ENCODE data around the gene GULP1. TPM values are rescaled to one million over a fixed set of nuclear protein-coding genes. Genes with fewer than 3 reads are reported as not detected.
A peak's percentile ranks its signal among the peaks of the same experiment; 100 is the strongest.

The GULP1 gene
- total and polyA plus RNA-seq, 2 of the 4 experiments (the other 2 are of a cell fraction), result 24.4 to 40.1 TPM

DNA sequence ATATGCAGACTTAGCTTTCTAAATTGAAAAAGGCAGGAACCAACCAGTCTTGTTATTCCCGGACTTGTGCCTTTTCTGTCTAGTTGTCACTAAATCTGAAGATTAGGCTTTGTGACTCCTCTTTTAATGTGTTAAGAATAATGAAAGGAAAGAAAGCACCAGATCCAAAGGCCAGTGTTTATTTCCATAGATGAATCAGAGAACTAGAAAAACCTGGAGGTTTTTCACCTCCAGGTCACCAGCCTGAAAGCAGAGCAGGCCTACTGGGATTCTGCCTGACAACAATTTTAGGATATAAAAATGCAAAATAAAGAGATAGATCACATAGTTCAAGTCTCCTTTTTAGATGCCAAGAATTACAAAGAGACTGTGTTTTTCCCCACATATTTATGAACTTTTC is 160.4 kb downstream of the GULP1 start:
- Histone ChIP-seq H3K18ac (ENCODE audit: low read depth, low read length) (no peak overlapping the region), H4K20me1 (ENCODE audit: insufficient read depth, low read length) (no peaks in the 10 kb centered on the region; the same call in 1 of the 2 replicates), H3K4me2 (ENCODE audit: low read depth, low read length) (peak overlapping the region; percentile 59; the same call in 1 of the 2 replicates), H3K27me3 (ENCODE audit: control insufficient read depth, insufficient read depth, low read length) (no peaks in the 10 kb centered on the region), H3K9me3 (ENCODE audit: control insufficient read depth, insufficient read depth, low read length) (no peaks in the 10 kb centered on the region), H3K79me1 (ENCODE audit: low read depth in 1 of 2, low read length in 2 of 2) (peaks cover 12 to 43% of the 10 kb centered on the region in 2 experiments; a peak in 3 of 4 replicates), H2BK120ac (ENCODE audit: low read depth, low read length) (no peak overlapping the region), H4K8ac (ENCODE audit: low read depth in 2 of 2, low read length in 2 of 2) (no peak overlapping the region), H4K5ac (ENCODE audit: low read depth, low read length) (no peak overlapping the region), H3K4me1 (ENCODE audit: control insufficient read depth, insufficient read depth, low read length) (peaks cover 1% of the 10 kb centered on the region; the same call in 1 of the 2 replicates), H2BK20ac (ENCODE audit: low read depth, low read length) (no peak overlapping the region), H3K4me3 (ENCODE audit: insufficient read depth, low read depth, low read length) (no peak overlapping the region), H2BK5ac (ENCODE audit: low read depth, low read length, poor library complexity, severe bottlenecking) (no peak overlapping the region), H3K4ac (ENCODE audit: low read depth, low read length) (no peak overlapping the region), H2BK15ac (ENCODE audit: low read depth, low read length) (no peak overlapping the region), H3K14ac (replicated peaks; ENCODE audit: low read depth, low read length) (no peak overlapping the region), H2AK5ac (ENCODE audit: low read depth, low read length) (no peak overlapping the region), H3K27ac (ENCODE audit: insufficient read depth, low read length) (no peak overlapping the region), H3K9ac (ENCODE audit: low read depth, low read length) (no peak overlapping the region), H3K56ac (ENCODE audit: extremely low read depth, insufficient read depth, low read length) (no peak overlapping the region), H3K36me3 (ENCODE audit: control insufficient read depth, insufficient read depth, low read length) (no peaks in the 10 kb centered on the region), H3K23ac (ENCODE audit: low read depth, low read length) (no peak overlapping the region), H2AFZ (replicated peaks; ENCODE audit: low read length, poor library complexity) (no peak overlapping the region), H2AK9ac (replicated peaks; ENCODE audit: low read depth, low read length, poor library complexity) (no peak overlapping the region), H3K9me1 (ENCODE audit: insufficient read depth, low read length) (peaks cover 3% of the 10 kb centered on the region), H4K91ac (ENCODE audit: insufficient read depth, low read depth, low read length) (no peak overlapping the region)
- in situ Hi-C loops (cut with MboI; ENCODE audit: low sequenced_read_pairs) (no loop called here), intact Hi-C loops (cut with micrococcal nuclease) (no loop called here), dilution Hi-C loops (cut with HindIII; ENCODE audit: low sequenced_read_pairs, unreplicated experiment) (no loop called here)
- TF ChIP-seq MAFK (IDR thresholded peaks at IDR 0.05; ENCODE audit: low read depth, low read length), result no peak
- TF ChIP-seq POLR2A (IDR thresholded peaks at IDR 0.05; ENCODE audit: low read depth, low read length), result no peak
- TF ChIP-seq RFX5 (IDR thresholded peaks at IDR 0.05; ENCODE audit: low read depth, low read length), result no peak
- TF ChIP-seq RAD21 (IDR thresholded peaks at IDR 0.05; ENCODE audit: low read length), result no peak
- TF ChIP-seq, protein P1, sequence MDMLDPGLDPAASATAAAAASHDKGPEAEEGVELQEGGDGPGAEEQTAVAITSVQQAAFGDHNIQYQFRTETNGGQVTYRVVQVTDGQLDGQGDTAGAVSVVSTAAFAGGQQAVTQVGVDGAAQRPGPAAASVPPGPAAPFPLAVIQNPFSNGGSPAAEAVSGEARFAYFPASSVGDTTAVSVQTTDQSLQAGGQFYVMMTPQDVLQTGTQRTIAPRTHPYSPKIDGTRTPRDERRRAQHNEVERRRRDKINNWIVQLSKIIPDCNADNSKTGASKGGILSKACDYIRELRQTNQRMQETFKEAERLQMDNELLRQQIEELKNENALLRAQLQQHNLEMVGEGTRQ (IDR thresholded peaks at IDR 0.05; ENCODE audit: low read depth, low read length), result no peak
- TF ChIP-seq MAZ (IDR thresholded peaks at IDR 0.05; ENCODE audit: borderline replicate concordance, low read depth, low read length), result no peak
- no peak for TF ChIP-seq CHD1 (IDR thresholded peaks at IDR 0.05; ENCODE audit: low read depth, low read length)
- TF ChIP-seq, protein P2, sequence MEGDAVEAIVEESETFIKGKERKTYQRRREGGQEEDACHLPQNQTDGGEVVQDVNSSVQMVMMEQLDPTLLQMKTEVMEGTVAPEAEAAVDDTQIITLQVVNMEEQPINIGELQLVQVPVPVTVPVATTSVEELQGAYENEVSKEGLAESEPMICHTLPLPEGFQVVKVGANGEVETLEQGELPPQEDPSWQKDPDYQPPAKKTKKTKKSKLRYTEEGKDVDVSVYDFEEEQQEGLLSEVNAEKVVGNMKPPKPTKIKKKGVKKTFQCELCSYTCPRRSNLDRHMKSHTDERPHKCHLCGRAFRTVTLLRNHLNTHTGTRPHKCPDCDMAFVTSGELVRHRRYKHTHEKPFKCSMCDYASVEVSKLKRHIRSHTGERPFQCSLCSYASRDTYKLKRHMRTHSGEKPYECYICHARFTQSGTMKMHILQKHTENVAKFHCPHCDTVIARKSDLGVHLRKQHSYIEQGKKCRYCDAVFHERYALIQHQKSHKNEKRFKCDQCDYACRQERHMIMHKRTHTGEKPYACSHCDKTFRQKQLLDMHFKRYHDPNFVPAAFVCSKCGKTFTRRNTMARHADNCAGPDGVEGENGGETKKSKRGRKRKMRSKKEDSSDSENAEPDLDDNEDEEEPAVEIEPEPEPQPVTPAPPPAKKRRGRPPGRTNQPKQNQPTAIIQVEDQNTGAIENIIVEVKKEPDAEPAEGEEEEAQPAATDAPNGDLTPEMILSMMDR (conservative IDR thresholded peaks at IDR 0.05; ENCODE audit: low read depth, low read length), result no peak
- TF ChIP-seq RCOR1 (IDR thresholded peaks at IDR 0.05; ENCODE audit: insufficient replicate concordance, low read length), result no peak
- no peak for TF ChIP-seq FOS (IDR thresholded peaks at IDR 0.05; ENCODE audit: low read depth, low read length)
- TF ChIP-seq, protein P3, sequence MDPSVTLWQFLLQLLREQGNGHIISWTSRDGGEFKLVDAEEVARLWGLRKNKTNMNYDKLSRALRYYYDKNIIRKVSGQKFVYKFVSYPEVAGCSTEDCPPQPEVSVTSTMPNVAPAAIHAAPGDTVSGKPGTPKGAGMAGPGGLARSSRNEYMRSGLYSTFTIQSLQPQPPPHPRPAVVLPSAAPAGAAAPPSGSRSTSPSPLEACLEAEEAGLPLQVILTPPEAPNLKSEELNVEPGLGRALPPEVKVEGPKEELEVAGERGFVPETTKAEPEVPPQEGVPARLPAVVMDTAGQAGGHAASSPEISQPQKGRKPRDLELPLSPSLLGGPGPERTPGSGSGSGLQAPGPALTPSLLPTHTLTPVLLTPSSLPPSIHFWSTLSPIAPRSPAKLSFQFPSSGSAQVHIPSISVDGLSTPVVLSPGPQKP (IDR thresholded peaks at IDR 0.05; ENCODE audit: borderline replicate concordance, low read depth, low read length), result no peak
- no peak for TF ChIP-seq BHLHE40 (IDR thresholded peaks at IDR 0.05; ENCODE audit: low read depth, low read length)
- TF ChIP-seq SMC3 (IDR thresholded peaks at IDR 0.05; ENCODE audit: low read depth, low read length), result no peak
- no peak for TF ChIP-seq CEBPB (IDR thresholded peaks at IDR 0.05; ENCODE audit: low read depth, low read length)
- no peak for TF ChIP-seq NFE2L2 (IDR thresholded peaks at IDR 0.05; ENCODE audit: low read depth, low read length)
- no CpG with 5 or more reads among the region's 1 CpG for WGBS, 2 experiments (ENCODE audit: extremely low coverage in 2 of 2, insufficient read length in 1 of 2)
- ATAC-seq (ENCODE audit: low read depth), result peak; percentile 59
- BruUV-seq (replicated peaks), result no TSS peak
- POLR2A ChIA-PET (ENCODE audit: unreplicated experiment), result no interaction called here
- DNase-seq, result peak; percentile 53
- CTCF ChIA-PET, result interaction anchor here (0.6 kb wide), 1 partner anchor 1004 kb away, joined by 3 read pairs; the partner anchor contains the start of gene CALCRL
